HG03025 (cell line): Measurements from ENCODE around the gene FBXO42.
A peak's percentile ranks its signal among the peaks of the same experiment; 100 is the strongest.

Experiments
- ATAC-seq: cut with Tn5 transposase; IDR thresholded peaks from one replicate; pipeline ENCODE4 v1.9.1; 2021; ENCODE audit warnings: mild to moderate bottlenecking, moderate library complexity; ENCODE audit not compliant: unreplicated experiment, low FRiP score

FBXO42 gene

GRCh38 chr1:16207318-16208269 is 144.7 kb downstream of the FBXO42 start:
- no peak for ATAC-seq

DNA sequence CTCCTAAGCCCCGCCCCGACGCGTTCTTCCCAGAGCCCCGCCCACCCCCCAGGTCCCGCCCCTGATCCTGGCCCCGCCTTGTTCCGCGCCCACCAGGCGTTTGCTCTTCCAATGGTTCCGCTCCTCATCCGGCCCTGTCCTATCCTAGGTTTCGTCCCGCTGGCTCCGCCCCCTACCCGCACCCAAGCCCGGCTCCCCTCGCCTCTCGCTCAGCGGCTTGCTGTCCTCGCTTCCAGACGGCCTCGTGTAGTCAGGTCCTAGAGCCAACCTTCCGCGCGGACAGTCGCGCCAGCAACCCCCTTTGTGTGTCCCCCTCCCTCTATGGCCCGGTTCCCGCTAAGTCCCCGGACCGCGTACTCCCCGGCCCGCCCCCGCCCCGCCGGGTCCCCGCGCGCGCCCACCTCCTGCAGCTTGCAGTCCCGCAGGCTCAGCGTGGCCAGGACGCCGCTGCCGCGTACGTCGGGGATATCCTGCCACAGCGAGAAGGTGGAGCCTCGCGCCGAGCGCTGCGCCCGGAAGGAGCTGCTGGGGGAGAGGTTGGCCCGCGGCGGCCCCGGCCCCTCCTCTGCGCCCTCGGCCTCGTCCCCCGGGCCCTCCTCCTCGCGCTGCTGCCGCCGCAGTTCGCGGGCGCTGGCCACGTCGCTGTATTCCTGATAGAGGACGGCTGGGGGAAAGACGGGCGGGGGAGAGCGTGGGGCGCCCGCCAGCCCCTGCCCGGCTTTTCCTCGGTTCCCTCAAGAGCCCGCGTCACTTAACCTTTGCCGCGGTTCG is 145.5 kb downstream of the FBXO42 start:
- peak; percentile 52 for ATAC-seq

GRCh38 chr1:16205891-16206546 is 146.3 kb downstream of the FBXO42 start:
- ATAC-seq, result peak; percentile 5

GRCh38 chr1:16205334-16205671 is 147.0 kb downstream of the FBXO42 start:
- ATAC-seq, result no peak

- ATAC-seq, result no peak
Observed at GRCh38 chr1:16204634-16205333, 147.5 kb downstream of the FBXO42 start.

DNA sequence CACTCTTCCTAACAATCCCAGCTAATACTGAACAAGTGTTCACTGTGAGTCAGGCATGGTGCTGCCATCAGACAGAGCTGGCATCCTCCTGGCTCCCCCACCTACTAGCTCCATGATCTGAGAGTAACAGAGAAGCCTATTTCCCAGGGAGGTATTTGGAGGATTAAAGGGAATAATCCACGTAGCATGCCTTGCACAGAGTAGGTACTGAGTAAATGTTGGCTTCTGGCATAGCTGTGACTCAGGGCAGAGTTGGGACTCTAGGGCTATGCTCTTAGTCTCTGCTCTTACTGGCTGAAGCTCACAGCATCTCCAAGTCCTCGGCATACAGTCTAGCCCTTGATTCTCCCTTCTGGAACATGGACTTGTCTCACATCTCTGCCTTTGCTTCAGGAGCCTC is 148.1 kb downstream of the FBXO42 start:
- ATAC-seq, result no peak

- no peak for ATAC-seq
Observed at GRCh38 chr1:16203550-16203949, 148.7 kb downstream of the FBXO42 start.

DNA sequence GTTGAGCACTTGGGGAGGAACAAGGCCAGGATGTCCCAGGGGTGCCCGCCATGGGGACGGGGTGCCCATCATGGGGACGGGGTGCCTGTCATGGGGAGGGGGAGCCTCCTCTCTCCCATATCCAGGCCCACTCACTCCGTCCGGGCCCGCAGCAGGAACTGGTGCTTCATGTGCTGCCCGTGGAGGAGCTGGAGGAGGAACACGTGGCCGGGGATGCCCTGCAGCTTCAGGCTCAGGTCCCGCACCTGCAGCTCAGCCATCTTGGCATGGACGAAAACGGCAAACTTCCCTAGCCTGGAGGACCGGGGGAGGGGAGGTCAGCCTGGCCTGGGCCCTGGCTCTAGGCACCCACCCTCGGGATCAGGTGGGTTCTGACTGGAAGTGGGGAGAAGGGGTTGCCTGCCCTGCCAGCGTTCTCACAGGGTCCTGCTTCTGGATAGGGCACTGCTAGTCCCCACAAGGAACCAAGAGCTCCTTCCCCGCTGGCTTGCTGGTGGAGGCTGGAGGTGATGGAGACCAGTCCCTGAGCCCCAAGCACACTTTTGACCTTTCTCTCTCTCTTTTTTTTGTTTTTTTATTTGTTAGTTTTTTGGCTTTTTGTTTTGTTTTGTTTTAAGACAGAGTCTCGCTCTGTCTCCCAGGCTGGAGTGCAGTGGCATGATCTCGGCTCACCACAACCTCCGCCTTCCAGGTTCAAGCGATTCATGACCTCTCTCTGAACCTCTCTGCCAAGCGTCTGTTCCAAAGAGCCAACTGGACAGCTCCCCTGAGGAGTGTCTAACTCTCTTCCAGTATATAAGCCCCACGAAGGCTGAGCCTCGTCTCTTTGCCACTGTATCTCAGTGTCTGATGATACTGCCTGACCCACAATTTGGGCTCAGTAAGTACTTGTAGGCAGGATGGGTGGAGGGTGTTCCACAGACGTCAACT is 149.7 kb downstream of the FBXO42 start:
- no peak for ATAC-seq

GRCh38 chr1:16199700-16200099 is 152.6 kb downstream of the FBXO42 start:
- ATAC-seq, result no peak

GRCh38 chr1:16199157-16199501 is 153.2 kb downstream of the FBXO42 start:
- no peak for ATAC-seq

- no peak for ATAC-seq
Observed at GRCh38 chr1:16198444-16199156, 153.7 kb downstream of the FBXO42 start.

DNA sequence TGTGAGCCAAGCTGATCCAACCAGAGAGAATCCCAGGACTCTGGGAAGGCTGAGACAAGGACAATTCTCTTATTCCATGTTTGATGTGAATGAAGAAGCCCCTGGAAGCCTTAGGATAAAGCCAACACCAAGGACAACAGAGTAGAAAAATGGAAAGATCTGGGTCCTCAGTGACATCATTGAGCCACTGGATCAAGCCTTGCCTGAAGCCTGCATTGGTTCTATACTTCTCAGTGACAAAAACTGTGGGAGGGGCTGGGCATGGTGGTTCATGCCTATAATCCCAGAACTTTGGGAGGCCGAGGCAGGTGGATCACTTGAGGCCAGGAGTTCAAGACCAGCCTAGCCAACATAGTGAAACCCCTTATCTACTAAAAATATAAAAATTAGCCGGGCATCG is 155.4 kb downstream of the FBXO42 start:
- no peak for ATAC-seq
